SH-SY5Y (cell line): Measurements from ENCODE around the gene FBXO8.

Experiments used
- GATA2 ChIP-seq: IDR thresholded peaks from 2 replicates; pipeline ENCODE4 v1.6.1; 2011; ENCODE audit warnings: mild to moderate bottlenecking, low read depth, low read length
- GATA3 ChIP-seq: IDR thresholded peaks from 2 replicates; pipeline ENCODE4 v1.6.1; 2011; ENCODE audit warnings: low read depth, mild to moderate bottlenecking, low read length, moderate library complexity

- no peak for TF ChIP-seq GATA3
- TF ChIP-seq GATA2: no peak
Observed at GRCh38 chr4:174241162-174241561, 42.3 kb downstream of the FBXO8 start.
